Measurements from ENCODE around the gene DEGS2.

The DEGS2 gene

DNA sequence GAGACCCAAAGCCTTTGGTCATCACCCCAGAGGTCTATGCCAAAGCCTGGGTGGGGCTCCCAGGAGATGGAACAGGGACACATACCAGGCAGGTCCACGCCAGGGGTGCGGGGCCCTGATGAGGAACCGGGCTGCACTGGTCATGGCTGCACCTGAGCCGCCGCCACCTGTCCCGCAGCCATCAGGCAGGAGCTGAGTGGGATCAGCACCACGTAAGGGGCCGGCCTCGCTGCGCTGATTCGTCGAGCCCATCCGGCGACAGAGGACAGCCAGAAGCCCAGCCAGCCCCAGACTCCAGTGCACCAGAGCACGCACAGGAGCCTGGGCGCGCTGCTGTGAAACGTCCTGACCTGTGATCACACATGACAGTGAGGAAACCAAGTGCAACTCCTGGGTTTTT, 15.9 kb downstream of the DEGS2 start:
- Histone ChIP-seq H3K4me1 (no peaks in the 10 kb centered on the region), H3K4me3 (ENCODE audit: low read depth, low read length) (no peak overlapping the region), H3K4me2 (ENCODE audit: low read length) (no peak overlapping the region), H2AFZ (no peak overlapping the region), H3K9me3 (ENCODE audit: control insufficient read depth, low read length) (no peaks in the 10 kb centered on the region), H3K27ac (no peak overlapping the region), H3K79me2 (no peaks in the 10 kb centered on the region), H3K36me3 (ENCODE audit: control insufficient read depth, insufficient read depth, low read length) (no peaks in the 10 kb centered on the region), H3K27me3 (ENCODE audit: control insufficient read depth, insufficient read depth, low read length) (no peaks in the 10 kb centered on the region), H3K9ac (no peak overlapping the region)
- TF ChIP-seq, protein P1, sequence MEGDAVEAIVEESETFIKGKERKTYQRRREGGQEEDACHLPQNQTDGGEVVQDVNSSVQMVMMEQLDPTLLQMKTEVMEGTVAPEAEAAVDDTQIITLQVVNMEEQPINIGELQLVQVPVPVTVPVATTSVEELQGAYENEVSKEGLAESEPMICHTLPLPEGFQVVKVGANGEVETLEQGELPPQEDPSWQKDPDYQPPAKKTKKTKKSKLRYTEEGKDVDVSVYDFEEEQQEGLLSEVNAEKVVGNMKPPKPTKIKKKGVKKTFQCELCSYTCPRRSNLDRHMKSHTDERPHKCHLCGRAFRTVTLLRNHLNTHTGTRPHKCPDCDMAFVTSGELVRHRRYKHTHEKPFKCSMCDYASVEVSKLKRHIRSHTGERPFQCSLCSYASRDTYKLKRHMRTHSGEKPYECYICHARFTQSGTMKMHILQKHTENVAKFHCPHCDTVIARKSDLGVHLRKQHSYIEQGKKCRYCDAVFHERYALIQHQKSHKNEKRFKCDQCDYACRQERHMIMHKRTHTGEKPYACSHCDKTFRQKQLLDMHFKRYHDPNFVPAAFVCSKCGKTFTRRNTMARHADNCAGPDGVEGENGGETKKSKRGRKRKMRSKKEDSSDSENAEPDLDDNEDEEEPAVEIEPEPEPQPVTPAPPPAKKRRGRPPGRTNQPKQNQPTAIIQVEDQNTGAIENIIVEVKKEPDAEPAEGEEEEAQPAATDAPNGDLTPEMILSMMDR (IDR thresholded peaks at IDR 0.05), result no peak

DNA sequence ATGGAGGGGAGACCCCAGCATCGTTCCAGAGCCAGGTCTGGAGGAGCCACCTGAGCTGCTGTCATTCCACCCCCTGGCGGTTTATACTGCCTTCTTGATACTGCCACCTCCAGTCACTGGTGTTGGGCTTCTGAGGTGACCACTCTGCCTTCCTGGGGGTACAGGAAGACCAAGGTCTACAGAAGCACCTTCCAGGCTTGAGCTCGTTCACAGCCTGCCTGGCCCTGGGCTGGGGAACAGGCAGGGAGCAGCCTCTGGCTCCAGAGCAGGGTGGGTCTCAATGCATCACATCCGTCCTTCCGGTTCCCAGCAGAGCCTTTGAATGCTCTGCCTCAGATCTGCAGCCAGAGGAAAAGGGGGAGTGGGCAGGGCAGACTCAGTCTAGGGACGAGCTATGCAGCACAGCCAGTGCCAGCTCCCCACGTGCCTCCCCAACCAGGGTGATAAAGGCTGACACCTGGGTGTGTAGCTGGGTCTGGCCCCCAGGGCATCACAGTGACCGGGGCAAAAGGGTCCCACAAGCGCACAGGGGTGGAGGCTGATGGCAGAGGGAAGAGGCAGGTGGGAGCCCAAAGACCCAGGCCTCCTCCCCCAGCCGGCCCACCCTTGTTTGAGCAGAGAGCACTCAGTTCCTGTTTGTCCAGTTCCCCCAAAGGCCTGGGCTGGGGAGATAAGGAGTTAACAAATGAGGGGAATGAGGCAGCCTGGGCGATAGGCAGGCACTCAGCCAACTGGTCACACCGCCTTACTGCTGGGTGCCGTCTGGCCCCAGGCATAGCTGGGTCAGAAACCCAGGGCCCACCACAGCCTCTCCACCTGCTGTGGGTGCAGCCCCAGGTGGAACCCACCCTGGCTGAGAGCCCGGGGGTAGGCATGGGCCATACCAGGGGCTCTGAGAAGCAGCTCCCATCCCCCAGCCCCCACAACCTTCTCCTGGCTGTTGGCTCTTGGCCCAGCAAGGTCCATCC, 17.1 kb downstream of the DEGS2 start:
- no peaks in the 10 kb centered on the region for H3K4me1 ChIP-seq
- TF ChIP-seq, protein P1 (IDR thresholded peaks at IDR 0.05), result no peak
- no peaks in the 10 kb centered on the region for H3K79me2 ChIP-seq
- H3K4me3 ChIP-seq (ENCODE audit: low read depth, low read length), result no peak overlapping the region
- no peaks in the 10 kb centered on the region for H3K9me3 ChIP-seq (ENCODE audit: control insufficient read depth, low read length)
- no peak overlapping the region for H3K4me2 ChIP-seq (ENCODE audit: low read length)
- H3K9ac ChIP-seq, result no peak overlapping the region
- no peak overlapping the region for H2AFZ ChIP-seq
- peak overlapping the region; percentile 54 for H3K27ac ChIP-seq
- no peaks in the 10 kb centered on the region for H3K27me3 ChIP-seq (ENCODE audit: control insufficient read depth, insufficient read depth, low read length)
- H3K36me3 ChIP-seq (ENCODE audit: control insufficient read depth, insufficient read depth, low read length), result no peaks in the 10 kb centered on the region

DNA sequence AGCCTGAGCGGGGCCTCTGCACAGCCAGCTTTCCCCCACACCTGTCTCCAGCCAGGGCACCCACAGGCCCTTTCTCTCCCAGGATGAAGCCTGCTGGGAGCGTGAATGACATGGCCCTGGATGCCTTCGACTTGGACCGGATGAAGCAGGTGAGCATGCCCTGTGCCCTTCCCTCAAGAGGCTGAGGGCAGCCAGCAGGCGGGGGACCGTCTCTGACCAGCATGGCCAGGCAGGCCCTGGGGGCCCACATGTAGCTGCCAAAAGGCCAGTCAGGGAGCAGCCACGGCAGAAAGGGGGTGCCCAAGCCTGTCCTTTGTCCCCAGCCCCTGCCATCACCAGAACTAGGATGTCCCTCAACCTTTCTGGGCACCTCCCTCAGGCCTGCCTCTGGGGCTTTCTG, 18.3 kb downstream of the DEGS2 start:
- TF ChIP-seq, protein P1 (IDR thresholded peaks at IDR 0.05), result no peak
- Histone ChIP-seq H3K4me3 (ENCODE audit: low read depth, low read length) (no peak overlapping the region), H2AFZ (no peak overlapping the region), H3K4me1 (no peaks in the 10 kb centered on the region), H3K9me3 (ENCODE audit: control insufficient read depth, low read length) (no peaks in the 10 kb centered on the region), H3K9ac (no peak overlapping the region), H3K79me2 (no peaks in the 10 kb centered on the region), H3K36me3 (ENCODE audit: control insufficient read depth, insufficient read depth, low read length) (no peaks in the 10 kb centered on the region), H3K4me2 (ENCODE audit: low read length) (no peak overlapping the region), H3K27ac (no peak overlapping the region), H3K27me3 (ENCODE audit: control insufficient read depth, insufficient read depth, low read length) (no peaks in the 10 kb centered on the region)

DNA sequence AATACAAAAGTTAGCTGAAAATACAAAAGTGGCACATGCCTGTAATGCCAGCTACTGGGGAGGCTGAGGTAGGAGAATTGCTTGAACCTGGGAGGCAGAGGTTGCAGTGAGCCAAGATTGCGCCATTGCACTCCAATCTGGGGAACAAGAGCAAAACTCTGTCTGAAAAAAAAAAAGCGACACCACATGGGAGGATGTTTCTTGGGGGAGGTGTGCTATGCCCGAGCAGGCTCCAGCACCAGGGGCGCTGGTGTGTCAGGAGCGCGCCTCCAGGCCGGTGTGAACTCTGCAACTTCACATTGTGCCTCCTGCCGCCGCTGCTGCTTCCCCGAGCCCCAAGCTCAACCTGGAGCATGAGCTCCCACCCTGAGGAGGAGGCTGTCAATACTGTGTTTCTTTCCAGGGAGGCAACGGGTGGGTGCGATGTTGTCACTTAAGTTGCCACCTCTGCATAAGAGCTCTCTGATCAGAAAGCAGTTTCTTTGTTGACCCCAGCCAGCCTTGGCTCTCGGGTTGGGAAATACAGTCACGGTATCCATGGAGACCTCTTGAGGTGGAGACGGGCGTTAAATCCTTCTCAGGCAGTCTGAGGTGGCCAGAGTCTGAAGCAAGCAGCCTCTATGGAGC, 18.9 kb downstream of the DEGS2 start:
- no peak overlapping the region for H3K4me3 ChIP-seq (ENCODE audit: low read depth, low read length)
- no peak overlapping the region for H3K4me2 ChIP-seq (ENCODE audit: low read length)
- H2AFZ ChIP-seq, result no peak overlapping the region
- H3K79me2 ChIP-seq, result no peaks in the 10 kb centered on the region
- H3K27me3 ChIP-seq (ENCODE audit: control insufficient read depth, insufficient read depth, low read length), result no peaks in the 10 kb centered on the region
- TF ChIP-seq, protein P1 (IDR thresholded peaks at IDR 0.05), result no peak
- H3K9me3 ChIP-seq (ENCODE audit: control insufficient read depth, low read length), result no peaks in the 10 kb centered on the region
- H3K36me3 ChIP-seq (ENCODE audit: control insufficient read depth, insufficient read depth, low read length), result no peaks in the 10 kb centered on the region
- H3K9ac ChIP-seq, result no peak overlapping the region
- H3K27ac ChIP-seq, result no peak overlapping the region
- no peaks in the 10 kb centered on the region for H3K4me1 ChIP-seq
